Activated CD4-positive, alpha-beta T cell treated with anti-CD3 and anti-CD28 coated beads for 36 hours (primary cell): ENCODE measurements around the gene NRAP. TPM values are rescaled to one million over a fixed set of nuclear protein-coding genes. Genes with fewer than 3 reads are reported as not detected.
"Not testable (repeated sequence)": the region's sequence is repeated elsewhere in the genome, so short reads cannot be mapped to it uniquely, and the experiment has no call there.

Experiments used
- ATAC-seq: fragments of 200-7000 bp; cut with Tn5 transposase; one replicate; pipeline ENCODE4 v1.10.0; 2021; ENCODE audit warnings: mild to moderate bottlenecking, moderate library complexity
- CTCF ChIA-PET: fragments of 350-600 bp; sonication (Branson Sonifier 250); formaldehyde crosslinking; loops from one replicate; lab custom pipeline; 2021; ENCODE audit warnings: antibody characterized with exemption; lab: Charles Lee
- POLR2A ChIA-PET: fragments of 350-600 bp; sonication (Branson Sonifier 250); formaldehyde crosslinking; loops from one replicate; lab custom pipeline; 2021; ENCODE audit warnings: antibody characterized with exemption, inconsistent platforms; lab: Charles Lee
- DNase-seq: peaks from one replicate; pipeline ENCODE4 v3.0.0-alpha.2; 2020
- H3K27ac Mint-ChIP-seq: one replicate; pipeline ENCODE4 v1.8.0; 2021; ENCODE audit warnings: mixed read lengths
- H3K27me3 Mint-ChIP-seq: one replicate; pipeline ENCODE4 v1.8.0; 2021; ENCODE audit warnings: mixed read lengths
- H3K36me3 Mint-ChIP-seq: one replicate; pipeline ENCODE4 v1.8.0; 2021; ENCODE audit warnings: low read depth, mixed read lengths
- H3K4me1 Mint-ChIP-seq: one replicate; pipeline ENCODE4 v1.8.0; 2021; ENCODE audit warnings: mixed read lengths
- H3K4me3 Mint-ChIP-seq: one replicate; pipeline ENCODE4 v1.8.0; 2021; ENCODE audit warnings: mild to moderate bottlenecking, moderate library complexity, mixed read lengths
- H3K9me3 Mint-ChIP-seq: one replicate; pipeline ENCODE4 v1.8.0; 2021; ENCODE audit warnings: low read depth, mixed read lengths
- intact Hi-C, 2 experiments: fragments of 100-400 bp; cut with DNase I in 1 of 2; cut with micrococcal nuclease in 1 of 2; formaldehyde crosslinking; loops; one replicate each; pipeline versions ENCODE4 v1.14.2 to v1.15.1; 2022 to 2024; cut with DNase I, micrococcal nuclease
- total RNA-seq, 2 experiments: library from RNA; stranded (reverse); gene quantifications; one replicate each; pipeline ENCODE4 v1.2.3, GENCODE V29; 2021

Gene NRAP
- total RNA-seq, 2 experiments from 2014 or later = not detected

DNA sequence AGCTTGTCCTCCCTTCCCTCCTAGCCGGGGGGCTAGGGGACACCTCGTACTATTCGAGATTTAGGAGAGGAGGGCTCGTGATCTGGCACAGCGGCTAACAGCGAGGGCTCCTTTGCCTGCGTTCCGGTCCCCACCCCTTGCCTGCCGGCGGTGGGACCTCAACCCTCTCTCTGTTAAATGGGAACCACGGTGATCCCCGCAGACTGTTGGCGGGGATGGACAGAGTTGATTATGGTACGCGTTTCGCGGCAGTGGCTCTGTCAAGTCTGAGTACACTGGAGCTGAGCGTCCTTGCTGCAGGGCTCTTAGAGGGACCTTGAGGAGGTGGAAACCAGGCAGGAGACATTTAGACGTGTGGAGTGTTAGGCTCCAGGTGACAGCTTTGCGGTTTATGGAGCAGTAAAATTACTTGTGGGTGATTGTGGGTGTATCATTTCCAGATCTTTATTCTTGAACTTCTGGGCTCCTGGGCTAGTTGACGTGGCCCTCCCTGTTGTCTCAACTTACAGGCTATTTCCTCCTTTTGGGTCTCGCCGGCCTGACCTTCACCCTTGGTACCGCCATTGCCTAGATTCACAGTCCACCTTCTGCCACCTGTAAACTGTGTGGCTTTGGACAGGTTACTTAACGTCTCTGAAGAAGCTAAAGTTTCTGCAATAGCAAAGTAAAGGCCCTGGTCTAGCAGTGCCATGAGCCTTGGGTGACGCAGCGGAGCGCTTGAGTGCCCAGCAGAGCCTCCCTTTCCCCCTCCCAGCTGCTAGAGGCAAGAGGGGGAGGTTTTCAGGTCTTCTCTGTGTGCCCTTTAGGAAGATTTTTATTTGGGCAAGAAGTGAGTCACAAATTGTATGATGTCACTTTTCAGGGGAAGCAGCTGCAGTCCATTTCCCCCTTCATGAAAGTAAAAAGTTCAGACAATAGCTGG, 16.6 kb upstream of the NRAP start:
- H3K4me1 Mint-ChIP-seq = peaks cover 42% of the 10 kb centered on the region
- peaks cover 13% of the 10 kb centered on the region for H3K9me3 Mint-ChIP-seq
- intact Hi-C loops = loop anchor here (2.0 to 10.0 kb wide), 9 partner anchors 172 to 1254 kb away; partner anchors contain the start of genes CCDC186 (in 1 of the 2), DCLRE1A (in 1 of the 2), NHLRC2 (in 1 of the 2) and TRUB1 (in 1 of the 2)
- POLR2A ChIA-PET = interaction anchor here (1.5 kb wide), 1 partner anchor 494 kb away, joined by 3 read pairs; the partner anchor contains the start of gene CCDC186
- CTCF ChIA-PET = interaction anchor here (0.6 to 1.9 kb wide), 6 partner anchors 11 to 465 kb away, joined by 3 to 6 read pairs (median 3); no protein-coding TSS in a partner anchor
- no peaks in the 10 kb centered on the region for H3K27me3 Mint-ChIP-seq
- DNase-seq = peak; percentile 52
- peaks cover 29% of the 10 kb centered on the region for H3K36me3 Mint-ChIP-seq
- H3K27ac Mint-ChIP-seq = peak overlapping the region; percentile 82
- peak overlapping the region; percentile 80 for H3K4me3 Mint-ChIP-seq
- peak; percentile 22 for ATAC-seq

DNA sequence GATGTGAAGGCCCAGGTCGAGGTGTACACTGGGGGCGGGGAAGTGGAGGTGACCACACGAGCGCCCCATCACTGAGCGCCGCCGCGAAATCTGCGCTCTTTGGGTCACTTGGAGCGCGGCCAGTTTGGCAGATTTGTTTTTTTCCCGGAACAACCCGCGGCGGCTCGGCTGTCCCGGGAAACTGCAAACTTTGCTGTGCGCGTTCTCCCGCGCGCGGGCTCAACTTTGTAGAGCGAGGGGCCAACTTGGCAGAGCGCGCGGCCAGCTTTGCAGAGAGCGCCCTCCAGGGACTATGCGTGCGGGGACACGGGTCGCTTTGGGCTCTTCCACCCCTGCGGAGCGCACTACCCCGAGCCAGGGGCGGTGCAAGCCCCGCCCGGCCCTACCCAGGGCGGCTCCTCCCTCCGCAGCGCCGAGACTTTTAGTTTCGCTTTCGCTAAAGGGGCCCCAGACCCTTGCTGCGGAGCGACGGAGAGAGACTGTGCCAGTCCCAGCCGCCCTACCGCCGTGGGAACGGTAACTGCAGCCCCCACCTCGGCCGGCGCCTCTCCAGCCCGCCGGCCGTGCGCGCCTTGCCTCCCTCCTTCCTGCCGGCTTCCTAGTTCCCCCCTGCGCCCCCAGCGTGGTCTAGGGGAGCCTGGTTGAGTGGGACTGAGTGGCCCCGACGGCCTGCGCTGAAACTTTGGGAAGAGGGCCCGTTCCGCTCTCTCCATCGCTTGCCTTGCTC, 15.8 kb upstream of the NRAP start, which contains the start of gene CASP7:
Gene CASP7, plus strand, starts transcription at position 450 of the 727 bp plus-strand sequence. CDS start 17,582 bp downstream, outside the sequence.
- peak; percentile 80 for ATAC-seq
- H3K27ac Mint-ChIP-seq = peak within 1 kb of the TSS; percentile 82
- intact Hi-C loops = loop anchor here (1.0 to 10.0 kb wide), 11 partner anchors 173 to 1255 kb away; partner anchors contain the start of genes CCDC186 (in 2 of the 2), DCLRE1A (in 2 of the 2), NHLRC2 (in 2 of the 2) and TRUB1 (in 1 of the 2)
- peak; percentile 91 for DNase-seq
- ChIA-PET CTCF (interaction anchor here (0.6 to 1.9 kb wide), 7 partner anchors 13 to 404 kb away, joined by 3 to 6 read pairs (median 3); partner anchors contain the start of gene PLEKHS1), POLR2A (interaction anchor here (1.5 kb wide), 1 partner anchor 495 kb away, joined by 3 read pairs; the partner anchor contains the start of gene CCDC186)
- peaks cover 25% of the 10 kb centered on the region for H3K36me3 Mint-ChIP-seq
- H3K4me1 Mint-ChIP-seq = peaks cover 42% of the 10 kb centered on the region
- H3K9me3 Mint-ChIP-seq = peaks cover 9% of the 10 kb centered on the region
- H3K27me3 Mint-ChIP-seq = peaks cover under 1% of the 10 kb centered on the region
- peak within 1 kb of the TSS; percentile 80 for H3K4me3 Mint-ChIP-seq

DNA sequence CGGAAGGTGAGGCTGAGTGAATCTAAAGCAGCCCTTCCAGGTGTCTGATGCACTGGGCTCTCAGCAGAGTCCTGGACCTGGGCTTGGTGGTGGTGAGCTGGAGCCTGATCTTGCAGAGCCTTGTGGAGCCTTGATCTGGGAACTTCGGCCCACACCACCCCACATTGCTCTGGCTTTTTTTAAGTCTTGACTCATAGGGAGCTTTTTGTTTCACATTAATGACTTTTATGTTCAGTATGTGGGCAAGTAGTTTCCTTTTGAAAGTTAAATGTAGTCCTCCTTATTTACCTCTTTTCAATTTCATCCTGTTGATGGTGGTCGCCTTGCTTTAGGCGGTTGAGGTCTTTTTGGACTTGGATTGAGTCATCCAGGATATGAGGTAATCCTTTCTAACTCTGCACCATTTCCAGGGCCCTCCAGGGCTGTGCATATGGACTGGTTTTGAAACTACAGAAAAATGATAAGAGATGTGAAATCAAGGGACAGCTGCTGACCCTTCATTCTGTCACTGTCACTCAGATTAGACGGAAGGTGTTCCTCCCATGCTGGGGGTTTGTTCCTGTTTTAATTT, 2.9 kb upstream of the NRAP start:
- CTCF ChIA-PET = interaction anchor here (0.6 kb wide), 1 partner anchor 13 kb away, joined by 3 read pairs; no protein-coding TSS in a partner anchor
- Mint-ChIP-seq H3K4me1 (peaks cover 6% of the 10 kb centered on the region), H3K27me3 (peaks cover 7% of the 10 kb centered on the region), H3K4me3 (no peak overlapping the region), H3K9me3 (peaks cover 8% of the 10 kb centered on the region), H3K36me3 (no peaks in the 10 kb centered on the region), H3K27ac (peak overlapping the region; percentile 3)
- intact Hi-C loops = no loop called here
- ATAC-seq = peak; percentile 95
- POLR2A ChIA-PET = interaction anchor here (0.7 kb wide), 1 partner anchor 52 kb away, joined by 3 read pairs; no protein-coding TSS in a partner anchor
- DNase-seq = peak; percentile 22

DNA sequence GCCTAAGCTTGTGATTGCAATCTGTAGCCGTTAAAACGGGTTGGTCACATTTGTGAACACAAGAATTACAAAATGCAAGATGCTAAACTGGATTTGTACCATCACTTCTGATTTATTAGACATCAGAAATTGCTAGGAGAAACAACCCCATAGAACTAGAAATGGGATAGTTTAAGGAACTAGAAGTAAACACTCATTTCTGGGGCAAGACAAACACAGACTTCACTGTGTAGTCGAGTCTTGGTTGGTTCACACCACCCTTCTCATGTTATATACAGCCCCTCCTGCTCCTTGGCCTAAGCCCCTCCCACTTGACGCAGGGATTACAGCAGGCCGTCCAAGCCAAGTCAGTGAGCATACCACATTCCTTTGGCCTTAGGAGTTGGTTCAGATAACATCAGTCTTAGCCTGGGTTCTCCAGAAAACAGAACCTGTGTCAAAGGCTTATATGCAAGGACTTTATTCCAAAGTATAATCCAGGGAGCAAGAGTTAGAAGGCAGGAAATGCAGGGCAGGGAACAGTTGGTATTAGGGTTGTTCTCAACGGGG, 2.0 kb upstream of the NRAP start:
- no peak overlapping the region for H3K4me3 Mint-ChIP-seq
- no peak for DNase-seq
- ATAC-seq = no peak
- H3K36me3 Mint-ChIP-seq = no peaks in the 10 kb centered on the region
- H3K27ac Mint-ChIP-seq = no peak overlapping the region
- intact Hi-C loops = no loop called here
- ChIA-PET CTCF (interaction anchor here (0.6 kb wide), 1 partner anchor 14 kb away, joined by 3 read pairs; no protein-coding TSS in a partner anchor), POLR2A (no interaction called here)
- H3K4me1 Mint-ChIP-seq = peaks cover 6% of the 10 kb centered on the region
- peaks cover 6% of the 10 kb centered on the region for H3K9me3 Mint-ChIP-seq
- peaks cover 9% of the 10 kb centered on the region for H3K27me3 Mint-ChIP-seq

DNA sequence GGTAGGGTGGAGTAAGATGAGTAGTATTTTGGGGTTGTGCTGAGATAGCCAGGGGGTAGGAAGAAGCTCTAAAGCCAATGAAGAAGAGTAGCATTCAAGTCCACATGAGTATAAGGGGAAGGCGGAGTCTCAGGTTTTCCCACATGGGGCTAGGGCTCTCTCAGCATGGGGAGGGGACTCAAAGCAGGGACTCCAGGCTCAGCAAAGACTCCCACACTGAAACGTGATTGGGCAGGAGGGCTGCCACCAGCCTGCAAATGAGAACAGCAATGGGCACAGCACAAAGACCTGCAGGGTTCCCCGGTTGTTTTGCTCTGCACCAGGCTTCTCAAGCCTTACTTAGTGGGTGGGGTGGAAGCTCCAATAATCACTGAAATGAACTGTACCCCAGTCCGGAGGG, 1.5 kb upstream of the NRAP start:
- H3K4me1 Mint-ChIP-seq = peaks cover 6% of the 10 kb centered on the region
- peaks cover 9% of the 10 kb centered on the region for H3K27me3 Mint-ChIP-seq
- no peaks in the 10 kb centered on the region for H3K36me3 Mint-ChIP-seq
- intact Hi-C loops = no loop called here
- ChIA-PET POLR2A (no interaction called here), CTCF (no interaction called here)
- no peak overlapping the region for H3K27ac Mint-ChIP-seq
- no peak overlapping the region for H3K4me3 Mint-ChIP-seq
- H3K9me3 Mint-ChIP-seq = peaks cover 5% of the 10 kb centered on the region
- DNase-seq (no peak), ATAC-seq (no peak)

DNA sequence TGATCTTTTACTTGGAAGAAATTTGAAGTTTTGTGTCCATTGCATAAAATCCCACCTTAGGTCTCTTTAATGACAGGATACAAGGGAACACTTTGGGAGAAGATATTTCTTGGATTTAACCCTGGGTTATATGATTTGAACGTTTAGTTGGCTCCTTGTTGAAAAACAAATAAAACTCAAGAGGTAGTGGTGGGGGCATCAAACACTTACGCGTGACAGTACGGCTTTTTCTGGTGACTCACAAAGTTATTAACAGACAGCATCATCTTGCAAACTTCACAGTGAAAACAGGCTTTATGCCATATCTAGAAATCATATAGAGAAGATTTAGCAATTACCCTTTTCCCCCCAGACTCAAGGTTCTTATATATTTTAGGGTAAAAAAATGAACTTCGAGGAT, 699 bp downstream of the NRAP start:
- H3K4me1 Mint-ChIP-seq = peaks cover 6% of the 10 kb centered on the region
- intact Hi-C loops = no loop called here

DNA sequence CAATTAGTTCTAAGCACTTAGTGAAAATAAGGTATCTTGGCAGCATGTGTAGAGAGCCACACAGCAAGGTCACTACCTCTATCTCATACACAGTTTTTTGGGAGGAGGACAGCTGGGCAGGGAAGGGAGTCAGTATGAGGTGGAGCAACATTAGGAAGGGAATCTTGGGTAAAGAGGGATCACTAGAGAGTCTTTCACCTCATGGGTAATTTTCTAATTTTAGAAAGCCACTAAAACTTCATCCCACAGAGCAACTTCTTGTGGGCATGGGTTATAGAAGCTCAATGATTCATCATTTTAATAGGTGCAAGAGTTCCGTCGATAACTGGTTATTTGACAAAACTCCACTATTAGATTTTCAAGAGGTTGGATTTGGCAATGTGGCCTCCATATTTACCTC, 2.5 kb downstream of the NRAP start:
- peaks cover 10% of the 10 kb centered on the region for H3K27me3 Mint-ChIP-seq
- ChIA-PET CTCF (no interaction called here), POLR2A (no interaction called here)
- no peak overlapping the region for H3K27ac Mint-ChIP-seq
- no peaks in the 10 kb centered on the region for H3K36me3 Mint-ChIP-seq
- H3K4me1 Mint-ChIP-seq = peaks cover 2% of the 10 kb centered on the region
- intact Hi-C loops = no loop called here
- no peaks in the 10 kb centered on the region for H3K9me3 Mint-ChIP-seq
- no peak overlapping the region for H3K4me3 Mint-ChIP-seq
- DNase-seq (no peak), ATAC-seq (no peak)

More for the DNA sequence above, 699 bp downstream of the NRAP start:
- Mint-ChIP-seq H3K9me3 (no peaks in the 10 kb centered on the region), H3K27me3 (peaks cover 6% of the 10 kb centered on the region), H3K36me3 (no peaks in the 10 kb centered on the region), H3K4me3 (no peak overlapping the region), H3K27ac (no peak overlapping the region)
- ChIA-PET POLR2A (no interaction called here), CTCF (no interaction called here)
- ATAC-seq = no peak
- DNase-seq = no peak

DNA sequence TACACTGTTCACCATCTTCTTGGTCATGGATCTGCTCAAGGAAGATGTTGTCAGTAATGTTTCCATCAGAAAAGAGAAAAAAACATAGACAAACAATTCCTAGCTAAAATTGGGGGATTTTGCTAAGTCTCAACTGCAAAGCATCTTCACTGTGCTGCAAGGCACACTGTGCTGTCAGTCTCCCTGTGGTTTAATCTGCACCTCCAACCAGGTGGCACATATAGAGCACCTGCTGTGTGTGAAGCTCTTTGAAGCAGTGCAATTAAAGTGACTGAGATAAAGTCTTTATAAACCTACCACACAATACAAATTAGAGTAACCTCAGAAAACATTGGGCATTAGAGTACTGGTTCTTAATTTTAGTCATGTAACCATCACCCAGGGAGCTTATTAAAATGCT, 6.3 kb downstream of the NRAP start:
- ChIA-PET CTCF (no interaction called here), POLR2A (no interaction called here)
- DNase-seq (no peak), ATAC-seq (no peak)
- no peaks in the 10 kb centered on the region for H3K9me3 Mint-ChIP-seq
- no peak overlapping the region for H3K27ac Mint-ChIP-seq
- H3K4me3 Mint-ChIP-seq = no peak overlapping the region
- H3K4me1 Mint-ChIP-seq = no peaks in the 10 kb centered on the region
- peaks cover 10% of the 10 kb centered on the region for H3K27me3 Mint-ChIP-seq
- intact Hi-C loops = no loop called here
- H3K36me3 Mint-ChIP-seq = no peaks in the 10 kb centered on the region

DNA sequence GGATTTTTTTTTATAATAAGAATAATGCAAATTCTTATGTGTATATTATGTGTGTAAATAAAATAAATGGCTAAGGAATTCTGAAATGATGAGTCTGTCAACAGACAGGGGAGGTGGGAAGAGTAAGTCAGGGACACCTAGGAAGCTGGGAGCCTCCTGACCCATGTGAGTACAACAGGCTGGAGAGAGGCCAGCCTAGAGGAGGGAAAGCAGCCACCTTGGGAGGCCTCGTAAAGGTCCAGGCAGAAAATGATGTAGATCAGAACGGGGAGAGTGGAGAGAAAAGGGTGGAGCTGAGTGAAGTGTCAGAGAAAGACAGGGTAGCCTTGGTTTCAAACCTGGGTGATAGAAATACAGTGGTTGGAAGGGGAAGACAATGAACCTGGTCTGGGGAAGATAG, 6.9 kb downstream of the NRAP start:
- no peak overlapping the region for H3K4me3 Mint-ChIP-seq
- H3K9me3 Mint-ChIP-seq = no peaks in the 10 kb centered on the region
- no peaks in the 10 kb centered on the region for H3K4me1 Mint-ChIP-seq
- intact Hi-C loops = no loop called here
- ATAC-seq = no peak
- CTCF ChIA-PET = no interaction called here
- POLR2A ChIA-PET = no interaction called here
- H3K27ac Mint-ChIP-seq = no peak overlapping the region
- H3K36me3 Mint-ChIP-seq = no peaks in the 10 kb centered on the region
- H3K27me3 Mint-ChIP-seq = peaks cover 10% of the 10 kb centered on the region
- DNase-seq = no peak

DNA sequence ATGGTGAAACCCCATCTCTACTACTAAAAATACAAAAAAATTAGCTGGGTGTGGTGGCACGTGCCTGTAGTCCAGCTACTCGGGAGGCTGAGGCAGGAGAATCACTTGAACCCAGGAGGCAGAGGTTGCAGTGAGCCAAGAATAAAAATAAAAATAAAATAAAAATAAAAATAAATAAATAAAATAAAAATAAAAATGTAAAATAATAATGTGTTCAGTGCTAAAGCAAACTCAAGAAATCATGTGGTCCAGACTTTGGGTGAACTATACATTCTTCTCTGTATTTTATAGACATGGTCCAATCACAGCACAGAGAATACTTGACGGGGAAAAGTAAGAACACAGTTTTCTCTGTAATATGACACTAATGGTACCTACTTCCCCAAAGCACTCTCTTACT, 11.4 kb downstream of the NRAP start:
- H3K27me3 Mint-ChIP-seq = peaks cover 17% of the 10 kb centered on the region
- H3K4me1 Mint-ChIP-seq, H3K9me3 Mint-ChIP-seq, H3K27ac Mint-ChIP-seq, POLR2A ChIA-PET, H3K36me3 Mint-ChIP-seq, intact Hi-C loops, CTCF ChIA-PET, ATAC-seq, DNase-seq, H3K4me3 Mint-ChIP-seq: not testable (repeated sequence)
